ENCODE data around the gene GTPBP2. TPM values are rescaled to one million over a fixed set of nuclear protein-coding genes. Genes with fewer than 3 reads are reported as not detected.

The GTPBP2 gene
- polyA plus RNA-seq, 1 experiment: 148 TPM

DNA sequence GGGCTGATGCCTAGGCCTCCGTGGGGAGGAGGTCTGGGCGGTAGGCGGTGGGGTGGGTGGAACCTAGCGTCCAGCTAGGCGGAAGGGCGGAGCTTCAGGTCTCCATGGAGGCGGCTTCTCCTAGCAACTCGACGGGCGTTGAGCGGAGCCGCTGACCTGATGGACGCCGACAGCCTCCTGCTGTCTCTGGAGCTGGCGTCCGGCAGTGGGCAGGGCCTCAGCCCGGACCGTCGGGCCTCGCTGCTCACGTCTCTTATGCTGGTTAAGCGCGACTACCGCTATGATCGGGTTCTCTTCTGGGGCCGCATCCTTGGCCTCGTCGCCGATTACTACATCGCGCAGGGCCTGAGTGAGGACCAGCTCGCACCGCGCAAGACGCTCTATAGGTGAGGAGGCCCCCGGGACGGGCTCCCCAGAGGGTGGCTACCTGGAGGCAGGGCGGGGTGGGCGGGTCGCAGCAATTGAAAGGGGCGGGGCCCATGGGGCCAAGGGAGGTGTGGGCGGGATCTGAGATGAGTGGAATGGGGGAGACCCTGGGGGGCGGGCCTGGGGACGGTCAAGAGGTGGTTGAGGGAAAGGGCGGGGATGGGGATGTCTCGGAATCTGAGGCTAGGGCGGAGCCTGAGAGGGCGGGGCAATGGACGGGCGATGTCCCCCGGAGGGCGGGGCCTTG is 16.0 kb upstream of the GTPBP2 start, which contains the start of gene RSPH9:
Gene RSPH9 (plus strand): TSS at position 97 of the 673 bp plus-strand sequence. CDS start 63 bp downstream, at position 160.
- DNase-seq (ENCODE audit: low read depth): no peak
- TF ChIP-seq, protein P1, sequence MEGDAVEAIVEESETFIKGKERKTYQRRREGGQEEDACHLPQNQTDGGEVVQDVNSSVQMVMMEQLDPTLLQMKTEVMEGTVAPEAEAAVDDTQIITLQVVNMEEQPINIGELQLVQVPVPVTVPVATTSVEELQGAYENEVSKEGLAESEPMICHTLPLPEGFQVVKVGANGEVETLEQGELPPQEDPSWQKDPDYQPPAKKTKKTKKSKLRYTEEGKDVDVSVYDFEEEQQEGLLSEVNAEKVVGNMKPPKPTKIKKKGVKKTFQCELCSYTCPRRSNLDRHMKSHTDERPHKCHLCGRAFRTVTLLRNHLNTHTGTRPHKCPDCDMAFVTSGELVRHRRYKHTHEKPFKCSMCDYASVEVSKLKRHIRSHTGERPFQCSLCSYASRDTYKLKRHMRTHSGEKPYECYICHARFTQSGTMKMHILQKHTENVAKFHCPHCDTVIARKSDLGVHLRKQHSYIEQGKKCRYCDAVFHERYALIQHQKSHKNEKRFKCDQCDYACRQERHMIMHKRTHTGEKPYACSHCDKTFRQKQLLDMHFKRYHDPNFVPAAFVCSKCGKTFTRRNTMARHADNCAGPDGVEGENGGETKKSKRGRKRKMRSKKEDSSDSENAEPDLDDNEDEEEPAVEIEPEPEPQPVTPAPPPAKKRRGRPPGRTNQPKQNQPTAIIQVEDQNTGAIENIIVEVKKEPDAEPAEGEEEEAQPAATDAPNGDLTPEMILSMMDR (IDR thresholded peaks at IDR 0.05; ENCODE audit: insufficient read depth, low read depth, low read length): no peak
- ChIA-PET POLR2A (interaction anchor here (0.8 to 1.9 kb wide), 2 partner anchors 9 to 16 kb away, joined by 4 to 10 read pairs; partner anchors contain the start of gene GTPBP2), CTCF (interaction anchor here (1.0 to 7.3 kb wide), 5 partner anchors 9 to 429 kb away, joined by 3 to 50 read pairs (median 3); no protein-coding TSS in a partner anchor)
- H3K4me3 ChIP-seq (ENCODE audit: low read depth, low read length): peak within 1 kb of the TSS; percentile 47
- peaks cover 3% of the 10 kb centered on the region for H3K36me3 ChIP-seq (ENCODE audit: control insufficient read depth, insufficient read depth, low read length)
- H3K27me3 ChIP-seq (ENCODE audit: control insufficient read depth, insufficient read depth, low read length): no peaks in the 10 kb centered on the region

DNA sequence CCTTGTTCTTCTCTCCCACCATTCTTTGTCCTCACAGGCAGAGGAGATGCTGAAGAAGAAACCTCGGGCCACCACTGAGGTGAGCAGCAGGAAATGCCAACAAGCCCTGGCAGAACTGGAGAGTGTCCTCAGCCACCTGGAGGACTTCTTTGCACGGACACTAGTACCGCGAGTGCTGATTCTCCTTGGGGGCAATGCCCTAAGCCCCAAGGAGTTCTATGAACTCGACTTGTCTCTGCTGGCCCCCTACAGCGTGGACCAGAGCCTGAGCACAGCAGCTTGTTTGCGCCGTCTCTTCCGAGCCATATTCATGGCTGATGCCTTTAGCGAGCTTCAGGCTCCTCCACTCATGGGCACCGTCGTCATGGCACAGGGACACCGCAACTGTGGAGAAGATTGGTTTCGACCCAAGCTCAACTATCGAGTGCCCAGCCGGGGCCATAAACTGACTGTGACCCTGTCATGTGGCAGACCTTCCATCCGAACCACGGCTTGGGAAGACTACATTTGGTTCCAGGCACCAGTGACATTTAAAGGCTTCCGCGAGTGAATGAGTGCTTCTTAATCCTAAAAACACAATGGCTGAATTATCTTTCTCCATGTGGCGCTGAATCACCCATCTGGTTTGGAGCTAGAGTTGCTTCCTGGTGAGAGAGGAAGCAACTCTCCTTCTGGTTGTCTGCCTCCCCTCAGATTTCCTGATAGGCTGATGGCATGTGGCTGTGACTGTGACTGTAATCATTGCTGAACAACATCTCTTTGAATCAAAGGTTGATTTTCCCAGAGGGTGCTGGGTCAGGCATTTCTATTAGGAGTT is 11.1 kb upstream of the GTPBP2 start:
- DNase-seq (ENCODE audit: low read depth): no peak
- CTCF ChIA-PET: no interaction called here
- POLR2A ChIA-PET: no interaction called here
- Histone ChIP-seq H3K27me3 (ENCODE audit: control insufficient read depth, insufficient read depth, low read length) (no peaks in the 10 kb centered on the region), H3K36me3 (ENCODE audit: control insufficient read depth, insufficient read depth, low read length) (peaks cover 6% of the 10 kb centered on the region), H3K4me3 (ENCODE audit: low read depth, low read length) (no peak overlapping the region)
- TF ChIP-seq, protein P1 (IDR thresholded peaks at IDR 0.05; ENCODE audit: insufficient read depth, low read depth, low read length): no peak

DNA sequence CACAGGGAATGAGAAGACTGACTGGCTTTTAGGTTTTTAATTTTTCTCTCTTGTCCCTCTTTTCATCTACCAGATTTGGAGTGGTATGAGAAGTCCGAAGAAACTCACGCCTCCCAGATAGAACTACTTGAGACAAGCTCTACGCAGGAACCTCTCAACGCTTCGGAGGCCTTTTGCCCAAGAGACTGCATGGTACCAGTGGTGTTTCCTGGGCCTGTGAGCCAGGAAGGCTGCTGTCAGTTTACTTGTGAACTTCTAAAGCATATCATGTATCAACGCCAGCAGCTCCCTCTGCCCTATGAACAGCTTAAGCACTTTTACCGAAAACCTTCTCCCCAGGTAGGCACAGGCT is 7.2 kb upstream of the GTPBP2 start:
- Histone ChIP-seq H3K4me3 (ENCODE audit: low read depth, low read length) (peak overlapping the region; percentile 64), H3K36me3 (ENCODE audit: control insufficient read depth, insufficient read depth, low read length) (peaks cover 6% of the 10 kb centered on the region), H3K27me3 (ENCODE audit: control insufficient read depth, insufficient read depth, low read length) (no peaks in the 10 kb centered on the region)
- ChIA-PET POLR2A (interaction anchor here (0.6 kb wide), 2 partner anchors 9 to 134 kb away, joined by 4 read pairs; partner anchors contain the start of gene VEGFA), CTCF (interaction anchor here (1.2 to 1.4 kb wide), 2 partner anchors 28 to 442 kb away, joined by 3 to 4 read pairs; no protein-coding TSS in a partner anchor)
- DNase-seq (ENCODE audit: low read depth): no peak
- TF ChIP-seq, protein P1 (IDR thresholded peaks at IDR 0.05; ENCODE audit: insufficient read depth, low read depth, low read length): no peak

DNA sequence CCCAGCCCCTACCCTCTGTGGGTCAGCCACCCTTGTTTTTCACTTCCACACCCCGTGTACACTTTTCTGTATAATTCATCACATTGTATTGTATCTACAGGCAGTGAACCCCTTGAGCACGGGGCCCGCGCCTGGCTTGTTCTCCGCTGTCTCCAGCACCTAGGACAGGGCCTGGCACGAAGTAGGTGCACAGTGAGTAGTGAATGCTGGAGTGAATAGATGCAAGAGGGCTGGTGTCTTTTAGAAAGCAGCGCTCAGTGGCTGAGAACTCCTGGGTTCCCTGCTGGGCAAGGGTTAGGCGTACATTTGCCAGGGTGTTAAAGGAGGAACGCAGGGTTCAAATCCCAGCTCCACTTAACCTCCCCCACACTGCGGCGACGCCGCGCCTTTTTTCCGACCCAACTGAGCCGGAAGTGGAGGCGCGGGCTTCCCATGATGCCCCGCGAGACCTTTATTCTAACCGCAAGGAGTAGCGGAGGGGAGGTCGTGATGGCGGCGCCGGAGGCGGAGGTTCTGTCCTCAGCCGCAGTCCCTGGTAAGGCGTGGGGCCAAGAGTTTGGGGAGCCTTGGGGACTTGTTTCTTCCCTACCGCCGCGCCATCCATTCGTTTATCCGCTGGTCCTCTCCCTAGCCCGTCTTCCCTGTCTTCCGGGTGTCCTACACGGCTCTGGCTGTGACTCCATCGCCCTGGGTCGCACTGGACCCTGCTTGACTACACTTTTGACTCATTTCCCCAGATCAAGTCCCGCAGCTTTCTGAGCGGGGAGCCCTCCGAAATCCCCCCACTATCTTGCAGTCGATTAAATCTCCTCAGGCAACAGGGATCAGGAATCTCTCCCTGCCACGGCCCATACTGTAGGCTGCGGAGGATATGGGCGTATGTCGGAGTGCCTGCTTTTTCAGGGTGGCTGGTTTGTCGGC is 6.6 kb upstream of the GTPBP2 start, which contains the start of gene MAD2L1BP:
Gene MAD2L1BP (plus strand): TSS at position 454 of the 921 bp plus-strand sequence. CDS start 36 bp downstream, at position 490.
- TF ChIP-seq, protein P1 (IDR thresholded peaks at IDR 0.05; ENCODE audit: insufficient read depth, low read depth, low read length): no peak
- ChIA-PET CTCF (interaction anchor here (1.2 to 1.4 kb wide), 2 partner anchors 28 to 443 kb away, joined by 3 to 4 read pairs; no protein-coding TSS in a partner anchor), POLR2A (interaction anchor here (0.6 kb wide), 2 partner anchors 10 to 134 kb away, joined by 4 read pairs; partner anchors contain the start of gene VEGFA)
- no peaks in the 10 kb centered on the region for H3K27me3 ChIP-seq (ENCODE audit: control insufficient read depth, insufficient read depth, low read length)
- H3K36me3 ChIP-seq (ENCODE audit: control insufficient read depth, insufficient read depth, low read length): peaks cover 6% of the 10 kb centered on the region
- peak within 1 kb of the TSS; percentile 64 for H3K4me3 ChIP-seq (ENCODE audit: low read depth, low read length)
- no peak for DNase-seq (ENCODE audit: low read depth)
